GM23338 (cell line): ENCODE data around the gene TMEM214.

Experiments
- CREB1 ChIP-seq: fragments of 250-450 bp; sonication (Bioruptor Pico); IDR thresholded peaks from 2 replicates; pipeline ENCODE4 v1.5.0; 2020; ENCODE audit warnings: low read depth, mild to moderate bottlenecking, moderate library complexity
- CTCF ChIP-seq, 2 experiments: fragments of 200-600 bp in 1 of 2; sonication (generic) in 1 of 2; conservative IDR thresholded peaks; 2 replicates each; pipeline versions ENCODE4 v1.5.1 to v1.6.1; 2016 to 2017; ENCODE audit warnings: antibody characterized with exemption in 2 of 2, low read depth in 2 of 2, mild to moderate bottlenecking in 2 of 2, moderate library complexity in 1 of 2
- ETS1 ChIP-seq: IDR thresholded peaks from 2 replicates; pipeline ENCODE4 v1.6.1; 2016; ENCODE audit warnings: antibody characterized with exemption
- EZH2 ChIP-seq: fragments of 200-600 bp; sonication (generic); IDR thresholded peaks from one replicate; pipeline ENCODE4 v1.8.0; 2017; ENCODE audit warnings: antibody characterized with exemption, mild to moderate bottlenecking, low read depth; ENCODE audit not compliant: unreplicated experiment
- EZH2phosphoT487 ChIP-seq: fragments of 200-600 bp; sonication (generic); IDR thresholded peaks from one replicate; pipeline ENCODE4 v1.8.1; 2018; ENCODE audit warnings: antibody characterized with exemption; ENCODE audit not compliant: unreplicated experiment
- JUNB ChIP-seq: IDR thresholded peaks from one replicate; pipeline ENCODE4 v1.6.1; 2016; ENCODE audit warnings: antibody characterized with exemption; ENCODE audit not compliant: unreplicated experiment
- NANOG ChIP-seq: IDR thresholded peaks from 2 replicates; pipeline ENCODE4 v1.6.1; 2016; ENCODE audit warnings: antibody characterized with exemption, borderline replicate concordance
- REST ChIP-seq: IDR thresholded peaks from one replicate; pipeline ENCODE4 v1.6.1; 2018; ENCODE audit warnings: antibody characterized with exemption; ENCODE audit not compliant: unreplicated experiment

- TF ChIP-seq CTCF (conservative IDR thresholded peaks at IDR 0.05; ENCODE audit: low read depth in 2 of 2): no peak
- TF ChIP-seq ETS1: no peak
- no peak for TF ChIP-seq EZH2
- TF ChIP-seq JUNB: no peak
- no peak for TF ChIP-seq EZH2phosphoT487
- no peak for TF ChIP-seq NANOG
- TF ChIP-seq REST: no peak
- TF ChIP-seq CREB1 (CRISPR knock-in tag): no peak
Observed at GRCh38 chr2:27041752-27042151, 9.0 kb downstream of the TMEM214 start.
